GM12875 (cell line): ENCODE results near the gene FHIP2A.
"Not testable (repeated sequence)": the region's sequence is repeated elsewhere in the genome, so short reads cannot be mapped to it uniquely, and the experiment has no call there.

Source experiments
- H3K4me3 ChIP-seq: one replicate; pipeline ENCODE4 v1.5.1; 2011; ENCODE audit warnings: low read depth, low read length, control low read depth
- CTCF ChIP-seq: IDR thresholded peaks from 2 replicates; pipeline ENCODE4 v1.5.1; 2011; ENCODE audit warnings: low read depth, mild to moderate bottlenecking, control low read depth, inconsistent platforms, low read length, moderate library complexity, borderline replicate concordance; ENCODE audit not compliant: insufficient read depth

FHIP2A gene

GRCh38 chr10:114780577-114781184 lies 40.9 kb upstream of the FHIP2A start:
- no peak overlapping the region for H3K4me3 ChIP-seq
- no peak for TF ChIP-seq CTCF

GRCh38 chr10:114782666-114783065 lies 38.9 kb upstream of the FHIP2A start:
- no peak overlapping the region for H3K4me3 ChIP-seq
- TF ChIP-seq CTCF, result no peak

GRCh38 chr10:114783686-114784085 lies 37.9 kb upstream of the FHIP2A start:
- no peak overlapping the region for H3K4me3 ChIP-seq
- no peak for TF ChIP-seq CTCF

GRCh38 chr10:114786492-114786891 lies 35.1 kb upstream of the FHIP2A start:
- H3K4me3 ChIP-seq, result not testable (repeated sequence)
- peak; percentile 25; the same call in 1 of the 2 replicates for TF ChIP-seq CTCF

GRCh38 chr10:114787131-114787530 lies 34.4 kb upstream of the FHIP2A start:
- not testable (repeated sequence) for H3K4me3 ChIP-seq

- no peak overlapping the region for H3K4me3 ChIP-seq
- no peak for TF ChIP-seq CTCF
Observed at GRCh38 chr10:114791768-114792167, 29.8 kb upstream of the FHIP2A start.

- TF ChIP-seq CTCF, result no peak
- H3K4me3 ChIP-seq, result no peak overlapping the region
Observed at GRCh38 chr10:114795039-114795438, 26.5 kb upstream of the FHIP2A start.

GRCh38 chr10:114800361-114800760 lies 21.2 kb upstream of the FHIP2A start:
- TF ChIP-seq CTCF, result no peak
- no peak overlapping the region for H3K4me3 ChIP-seq
